ENCODE data around the gene ZFYVE16.

DNA sequence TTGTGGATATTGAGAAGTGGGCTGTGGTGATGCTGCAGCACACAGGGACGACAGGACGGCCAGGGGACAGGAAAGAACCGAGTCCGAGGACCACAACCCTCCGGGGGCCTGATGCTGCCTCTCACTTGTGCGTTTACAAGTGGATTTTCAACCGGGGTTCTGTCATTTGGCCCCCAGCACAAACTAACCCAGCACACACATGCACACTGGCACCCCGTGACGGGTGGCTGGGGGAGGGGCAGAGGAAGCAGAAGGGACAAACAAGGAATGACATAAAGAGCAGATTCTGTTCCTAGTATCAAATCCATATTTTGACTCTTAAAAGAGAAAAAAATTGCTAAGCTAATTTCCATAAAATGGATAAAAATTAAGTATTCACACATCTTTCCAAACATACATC lies 18.3 kb upstream of the ZFYVE16 start:
- TF ChIP-seq, protein P1, sequence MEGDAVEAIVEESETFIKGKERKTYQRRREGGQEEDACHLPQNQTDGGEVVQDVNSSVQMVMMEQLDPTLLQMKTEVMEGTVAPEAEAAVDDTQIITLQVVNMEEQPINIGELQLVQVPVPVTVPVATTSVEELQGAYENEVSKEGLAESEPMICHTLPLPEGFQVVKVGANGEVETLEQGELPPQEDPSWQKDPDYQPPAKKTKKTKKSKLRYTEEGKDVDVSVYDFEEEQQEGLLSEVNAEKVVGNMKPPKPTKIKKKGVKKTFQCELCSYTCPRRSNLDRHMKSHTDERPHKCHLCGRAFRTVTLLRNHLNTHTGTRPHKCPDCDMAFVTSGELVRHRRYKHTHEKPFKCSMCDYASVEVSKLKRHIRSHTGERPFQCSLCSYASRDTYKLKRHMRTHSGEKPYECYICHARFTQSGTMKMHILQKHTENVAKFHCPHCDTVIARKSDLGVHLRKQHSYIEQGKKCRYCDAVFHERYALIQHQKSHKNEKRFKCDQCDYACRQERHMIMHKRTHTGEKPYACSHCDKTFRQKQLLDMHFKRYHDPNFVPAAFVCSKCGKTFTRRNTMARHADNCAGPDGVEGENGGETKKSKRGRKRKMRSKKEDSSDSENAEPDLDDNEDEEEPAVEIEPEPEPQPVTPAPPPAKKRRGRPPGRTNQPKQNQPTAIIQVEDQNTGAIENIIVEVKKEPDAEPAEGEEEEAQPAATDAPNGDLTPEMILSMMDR (IDR thresholded peaks at IDR 0.05; ENCODE audit: low read length), result no peak
- TF ChIP-seq EZH2 (optimal IDR thresholded peaks at IDR 0.05; ENCODE audit: low read depth, low read length) (no peak), EZH2phosphoT487 (IDR thresholded peaks at IDR 0.05; ENCODE audit: low read length) (no peak)

Data from MM.1S (cell line).